Vagina (tissue), 2 donors: ENCODE measurements around the gene SH3GL2.

ENCODE experiments used
- POLR2A ChIP-seq, 2 donors: fragments of 450-650 bp; IDR thresholded peaks; one replicate each; pipeline ENCODE4 v1.6.1; 2017; ENCODE audit warnings: antibody characterized with exemption in 2 of 2, mild to moderate bottlenecking in 2 of 2, moderate library complexity in 2 of 2
- POLR2AphosphoS5 ChIP-seq, 2 donors: sonication (generic); formaldehyde crosslinking; IDR thresholded peaks; one replicate each; pipeline ENCODE4 v1.9.0; 2017; ENCODE audit warnings: antibody characterized with exemption in 2 of 2, mild to moderate bottlenecking in 2 of 2, low read depth in 1 of 2; ENCODE audit not compliant: insufficient read depth in 1 of 2
- TF ChIP-seq, protein P1 (sequence below), 3 experiments: fragments of 450-650 bp in 2 of 3; fragments of 200-600 bp in 1 of 3; sonication (generic) in 1 of 3; IDR thresholded peaks; one replicate each; pipeline ENCODE4 v1.5.1; 2017 to 2019; ENCODE audit warnings: antibody characterized with exemption in 3 of 3, mild to moderate bottlenecking in 2 of 3, moderate library complexity in 2 of 3

DNA sequence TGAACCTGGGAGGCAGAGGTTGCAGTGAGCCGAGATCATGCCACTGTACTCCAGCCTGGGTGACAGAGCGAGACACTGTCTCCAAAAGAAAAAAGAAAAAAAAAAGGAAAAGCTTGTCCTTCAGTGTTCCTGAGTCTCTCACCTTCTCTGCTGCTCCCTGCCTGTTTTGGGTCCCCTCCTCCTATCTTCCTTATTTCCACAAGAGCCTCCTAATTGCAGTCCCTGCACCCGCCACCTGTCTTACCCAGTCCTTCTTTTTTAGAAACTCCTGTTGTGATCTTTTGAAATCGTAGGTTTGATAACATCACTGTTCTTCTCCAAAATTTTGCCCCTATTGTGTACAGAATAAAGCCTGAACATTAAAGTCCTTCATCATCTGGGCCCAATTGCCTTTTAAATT is 234.9 kb downstream of the SH3GL2 start:
- TF ChIP-seq POLR2AphosphoS5 (IDR thresholded peaks at IDR 0.05; ENCODE audit: insufficient read depth in 1 of 2, low read depth in 1 of 2), result no peak
- TF ChIP-seq, protein P1, sequence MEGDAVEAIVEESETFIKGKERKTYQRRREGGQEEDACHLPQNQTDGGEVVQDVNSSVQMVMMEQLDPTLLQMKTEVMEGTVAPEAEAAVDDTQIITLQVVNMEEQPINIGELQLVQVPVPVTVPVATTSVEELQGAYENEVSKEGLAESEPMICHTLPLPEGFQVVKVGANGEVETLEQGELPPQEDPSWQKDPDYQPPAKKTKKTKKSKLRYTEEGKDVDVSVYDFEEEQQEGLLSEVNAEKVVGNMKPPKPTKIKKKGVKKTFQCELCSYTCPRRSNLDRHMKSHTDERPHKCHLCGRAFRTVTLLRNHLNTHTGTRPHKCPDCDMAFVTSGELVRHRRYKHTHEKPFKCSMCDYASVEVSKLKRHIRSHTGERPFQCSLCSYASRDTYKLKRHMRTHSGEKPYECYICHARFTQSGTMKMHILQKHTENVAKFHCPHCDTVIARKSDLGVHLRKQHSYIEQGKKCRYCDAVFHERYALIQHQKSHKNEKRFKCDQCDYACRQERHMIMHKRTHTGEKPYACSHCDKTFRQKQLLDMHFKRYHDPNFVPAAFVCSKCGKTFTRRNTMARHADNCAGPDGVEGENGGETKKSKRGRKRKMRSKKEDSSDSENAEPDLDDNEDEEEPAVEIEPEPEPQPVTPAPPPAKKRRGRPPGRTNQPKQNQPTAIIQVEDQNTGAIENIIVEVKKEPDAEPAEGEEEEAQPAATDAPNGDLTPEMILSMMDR (IDR thresholded peaks at IDR 0.05), result no peak
- no peak for TF ChIP-seq POLR2A (IDR thresholded peaks at IDR 0.05)
